Activated naive CD4-positive, alpha-beta T cell treated with anti-CD3 and anti-CD28 coated beads for 36 hours (primary cell): ENCODE measurements around the gene TRNAU1AP. TPM values are rescaled to one million over a fixed set of nuclear protein-coding genes. Genes with fewer than 3 reads are reported as not detected.
"Not testable (repeated sequence)": the region's sequence is repeated elsewhere in the genome, so short reads cannot be mapped to it uniquely, and the experiment has no call there.

ENCODE experiments used
- CTCF ChIA-PET: fragments of 350-600 bp; sonication (Branson Sonifier 250); formaldehyde crosslinking; loops from one replicate; lab custom pipeline; 2021; ENCODE audit warnings: antibody characterized with exemption; lab: Charles Lee
- DNase-seq: peaks from one replicate; pipeline ENCODE4 v3.0.0-alpha.2; 2020
- H3K27ac Mint-ChIP-seq: one replicate; pipeline ENCODE4 v1.8.0; 2021; ENCODE audit warnings: mild to moderate bottlenecking, mixed read lengths
- H3K27me3 Mint-ChIP-seq: one replicate; pipeline ENCODE4 v1.8.0; 2021; ENCODE audit warnings: low read depth, mixed read lengths
- H3K36me3 Mint-ChIP-seq: one replicate; pipeline ENCODE4 v1.8.0; 2021; ENCODE audit warnings: low read depth, mixed read lengths
- H3K4me1 Mint-ChIP-seq: one replicate; pipeline ENCODE4 v1.8.0; 2021; ENCODE audit warnings: low read depth, mixed read lengths
- H3K4me3 Mint-ChIP-seq: one replicate; pipeline ENCODE4 v1.8.0; 2021; ENCODE audit warnings: mild to moderate bottlenecking, moderate library complexity, mixed read lengths
- H3K9me3 Mint-ChIP-seq: one replicate; pipeline ENCODE4 v1.8.0; 2021; ENCODE audit warnings: mixed read lengths
- intact Hi-C: fragments of 100-400 bp; cut with micrococcal nuclease; formaldehyde crosslinking; loops from one replicate; pipeline ENCODE4 v1.15.1; 2023
- total RNA-seq, 2 experiments: library from RNA; stranded (reverse); gene quantifications; one replicate each; pipeline ENCODE4 v1.2.3, GENCODE V29; 2021

The TRNAU1AP gene
- total RNA-seq, 2 experiments from 2014 or later = 36.7 to 39.4 TPM

DNA sequence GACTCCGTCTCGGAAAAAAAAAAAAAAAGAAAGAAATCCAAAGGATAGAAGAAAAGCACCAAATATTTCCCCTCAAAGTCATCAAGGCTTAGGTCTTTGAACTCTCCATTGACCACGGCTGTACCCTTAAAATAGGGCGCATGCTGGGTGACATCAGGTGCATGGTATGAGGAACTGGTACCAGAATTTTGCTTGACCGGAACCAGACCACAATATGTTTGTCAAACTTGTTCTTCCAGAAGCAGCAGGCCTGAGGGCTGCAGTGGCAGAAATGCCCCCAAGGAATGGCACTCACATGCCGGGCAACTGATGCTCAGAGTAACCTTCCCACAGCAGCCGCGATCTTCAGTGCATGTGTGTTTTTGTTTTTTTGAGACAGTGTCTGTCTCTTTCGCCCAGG, 26.0 kb upstream of the TRNAU1AP start:
- H3K36me3 Mint-ChIP-seq = peaks cover 25% of the 10 kb centered on the region
- H3K9me3 Mint-ChIP-seq = no peaks in the 10 kb centered on the region
- peaks cover 4% of the 10 kb centered on the region for H3K4me1 Mint-ChIP-seq
- no peaks in the 10 kb centered on the region for H3K27me3 Mint-ChIP-seq
- H3K4me3 Mint-ChIP-seq = no peak overlapping the region
- CTCF ChIA-PET = no interaction called here
- intact Hi-C loops = no loop called here
- DNase-seq = no peak
- no peak overlapping the region for H3K27ac Mint-ChIP-seq

DNA sequence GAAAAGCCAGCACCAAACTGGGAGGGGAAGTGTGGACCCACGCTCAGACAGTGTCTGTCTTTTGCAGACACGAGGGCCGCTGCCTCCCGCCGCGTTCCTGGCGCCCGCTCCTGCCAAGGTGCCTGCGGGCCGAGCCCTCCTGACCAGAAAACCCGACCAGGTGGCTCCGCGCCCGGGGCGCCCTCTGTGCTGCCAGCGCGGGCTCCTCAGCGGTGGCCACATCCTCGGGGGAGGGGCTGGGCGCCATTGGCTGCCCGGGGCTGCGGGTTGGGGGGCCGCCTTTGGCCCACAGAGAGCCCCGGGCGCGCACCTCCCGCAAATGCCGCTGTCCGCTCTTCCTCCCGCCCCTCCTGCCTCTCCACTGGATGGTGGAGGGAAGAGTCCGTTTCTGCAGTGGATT, 22.4 kb upstream of the TRNAU1AP start:
- Mint-ChIP-seq H3K27ac (no peak overlapping the region), H3K36me3 (peaks cover 27% of the 10 kb centered on the region), H3K4me1 (no peaks in the 10 kb centered on the region), H3K9me3 (no peaks in the 10 kb centered on the region), H3K27me3 (no peaks in the 10 kb centered on the region), H3K4me3 (no peak overlapping the region)
- no peak for DNase-seq
- CTCF ChIA-PET = no interaction called here
- intact Hi-C loops = no loop called here

DNA sequence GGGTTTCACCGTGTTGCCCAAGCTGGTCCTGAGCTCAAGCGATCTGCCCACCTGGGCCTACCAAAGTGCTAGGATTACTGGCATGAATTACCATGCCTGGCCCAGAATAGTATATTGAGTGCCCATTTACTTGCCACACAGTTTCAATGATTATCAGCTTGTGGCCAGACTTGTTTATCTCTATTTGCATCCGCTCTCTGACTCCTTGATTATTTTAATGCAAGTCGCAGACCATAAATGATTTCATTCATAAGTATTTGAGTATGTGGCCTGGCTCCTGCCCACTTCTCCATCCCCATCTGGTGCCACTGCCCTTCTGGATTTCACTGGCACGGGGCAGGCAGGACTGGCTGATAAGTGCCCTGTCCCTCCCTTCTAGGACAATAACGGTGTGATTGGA, 18.2 kb upstream of the TRNAU1AP start:
- Mint-ChIP-seq H3K9me3 (no peaks in the 10 kb centered on the region), H3K27ac (no peak overlapping the region), H3K27me3 (no peaks in the 10 kb centered on the region), H3K4me1 (no peaks in the 10 kb centered on the region), H3K36me3 (peaks cover 29% of the 10 kb centered on the region), H3K4me3 (no peak overlapping the region)
- DNase-seq = no peak
- CTCF ChIA-PET = no interaction called here
- intact Hi-C loops = no loop called here

DNA sequence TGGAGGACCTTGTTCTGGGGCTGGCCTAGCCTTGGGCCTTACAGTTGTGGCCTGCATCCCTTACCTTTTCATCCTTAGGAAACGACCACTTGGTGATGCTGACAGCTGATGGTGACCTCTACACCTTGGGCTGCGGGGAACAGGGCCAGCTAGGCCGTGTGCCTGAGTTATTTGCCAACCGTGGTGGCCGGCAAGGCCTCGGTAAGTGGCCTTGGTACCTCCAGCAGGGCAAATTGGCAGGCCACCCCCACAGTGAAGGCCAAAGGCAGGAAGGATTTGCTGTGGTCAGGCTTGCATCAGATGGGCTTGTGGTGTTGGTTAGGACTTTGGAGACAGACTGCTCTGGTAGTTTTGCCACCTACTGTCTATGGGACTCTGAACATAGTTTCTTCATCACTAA, 17.7 kb upstream of the TRNAU1AP start:
- no peak overlapping the region for H3K4me3 Mint-ChIP-seq
- H3K27ac Mint-ChIP-seq = no peak overlapping the region
- CTCF ChIA-PET = no interaction called here
- no peak for DNase-seq
- H3K27me3 Mint-ChIP-seq = no peaks in the 10 kb centered on the region
- H3K4me1 Mint-ChIP-seq = no peaks in the 10 kb centered on the region
- intact Hi-C loops = no loop called here
- no peaks in the 10 kb centered on the region for H3K9me3 Mint-ChIP-seq
- peaks cover 28% of the 10 kb centered on the region for H3K36me3 Mint-ChIP-seq

DNA sequence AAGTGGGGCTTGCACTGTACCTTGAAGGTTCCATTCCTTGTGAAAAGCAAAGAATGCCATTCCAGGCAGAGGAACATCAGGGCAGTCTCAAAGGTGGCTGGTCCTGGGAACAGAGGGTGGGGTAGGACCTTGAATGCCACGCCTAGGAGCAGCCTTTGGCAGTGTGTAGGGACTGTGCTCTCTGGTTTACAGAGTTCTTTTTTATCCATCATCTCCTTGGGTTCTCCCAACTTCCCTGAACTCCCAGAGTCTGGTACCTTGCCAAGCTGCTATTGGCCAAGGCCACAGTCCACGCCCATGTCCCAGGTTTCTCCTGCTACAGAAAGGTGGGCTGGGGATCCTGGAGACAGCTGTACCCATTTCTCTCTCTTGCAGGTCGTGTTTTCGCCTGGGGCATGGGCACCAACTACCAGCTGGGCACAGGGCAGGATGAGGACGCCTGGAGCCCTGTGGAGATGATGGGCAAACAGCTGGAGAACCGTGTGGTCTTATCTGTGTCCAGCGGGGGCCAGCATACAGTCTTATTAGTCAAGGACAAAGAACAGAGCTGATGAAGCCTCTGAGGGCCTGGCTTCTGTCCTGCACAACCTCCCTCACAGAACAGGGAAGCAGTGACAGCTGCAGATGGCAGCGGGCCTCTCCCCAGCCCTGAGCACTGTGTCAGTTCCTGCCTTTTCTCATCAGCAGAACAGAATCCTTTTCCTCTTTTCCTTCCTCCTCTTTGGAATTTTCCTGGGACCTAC, 15.3 kb upstream of the TRNAU1AP start:
- Mint-ChIP-seq H3K36me3 (peaks cover 14% of the 10 kb centered on the region), H3K27me3 (no peaks in the 10 kb centered on the region), H3K4me1 (no peaks in the 10 kb centered on the region), H3K27ac (no peak overlapping the region), H3K4me3 (no peak overlapping the region), H3K9me3 (no peaks in the 10 kb centered on the region)
- intact Hi-C loops = no loop called here
- CTCF ChIA-PET = interaction anchor here (0.6 kb wide), 2 partner anchors 10 to 177 kb away, joined by 3 to 5 read pairs; no protein-coding TSS in a partner anchor
- DNase-seq = no peak

DNA sequence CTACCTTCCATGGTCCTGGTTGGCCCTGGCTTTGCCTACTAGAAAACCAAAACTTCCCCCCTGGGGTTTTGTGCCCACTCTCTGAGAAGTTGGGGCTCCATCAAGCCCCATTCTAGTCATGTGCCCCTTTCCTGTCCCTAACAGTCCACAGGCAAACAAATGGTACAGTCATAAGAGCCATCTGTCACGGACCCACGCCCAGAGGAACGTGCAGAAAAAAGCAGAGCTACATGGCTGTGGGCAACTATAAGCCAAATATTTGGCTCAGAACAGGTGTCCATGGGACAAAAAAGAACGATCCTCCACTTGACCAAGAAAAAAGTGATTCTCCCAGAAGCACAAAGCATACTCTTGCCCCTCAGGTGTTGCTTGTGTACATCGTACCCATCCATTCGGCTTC, 14.6 kb upstream of the TRNAU1AP start:
- Mint-ChIP-seq H3K4me1 (no peaks in the 10 kb centered on the region), H3K27me3 (no peaks in the 10 kb centered on the region), H3K9me3 (no peaks in the 10 kb centered on the region), H3K4me3 (no peak overlapping the region), H3K36me3 (peaks cover 12% of the 10 kb centered on the region), H3K27ac (no peak overlapping the region)
- DNase-seq = no peak
- CTCF ChIA-PET = interaction anchor here (0.6 kb wide), 1 partner anchor 177 kb away, joined by 3 read pairs; no protein-coding TSS in a partner anchor
- intact Hi-C loops = no loop called here

DNA sequence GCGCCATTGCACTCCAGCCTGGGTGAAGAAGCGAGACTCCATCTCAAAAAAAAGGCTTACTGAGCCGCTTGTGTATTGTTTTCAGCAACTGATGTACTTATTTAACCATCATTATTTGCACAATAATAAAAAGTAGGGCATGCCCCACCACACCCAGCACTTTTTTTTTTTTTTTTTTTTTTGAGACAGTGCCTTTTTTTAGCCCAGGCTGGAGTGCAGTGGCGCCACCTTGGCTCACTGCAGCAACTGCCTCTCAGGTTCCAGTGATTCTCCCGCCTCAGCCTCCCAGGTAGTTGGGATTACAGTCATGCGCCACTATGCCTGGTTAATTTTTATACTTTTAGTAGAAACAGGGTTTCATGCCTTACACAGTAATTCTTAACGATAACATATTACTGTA, 12.2 kb upstream of the TRNAU1AP start:
- Mint-ChIP-seq H3K36me3 (peaks cover 7% of the 10 kb centered on the region), H3K9me3 (no peaks in the 10 kb centered on the region), H3K27me3 (no peaks in the 10 kb centered on the region), H3K27ac (no peak overlapping the region), H3K4me1 (no peaks in the 10 kb centered on the region), H3K4me3 (no peak overlapping the region)
- no peak for DNase-seq
- CTCF ChIA-PET = no interaction called here
- intact Hi-C loops = no loop called here

DNA sequence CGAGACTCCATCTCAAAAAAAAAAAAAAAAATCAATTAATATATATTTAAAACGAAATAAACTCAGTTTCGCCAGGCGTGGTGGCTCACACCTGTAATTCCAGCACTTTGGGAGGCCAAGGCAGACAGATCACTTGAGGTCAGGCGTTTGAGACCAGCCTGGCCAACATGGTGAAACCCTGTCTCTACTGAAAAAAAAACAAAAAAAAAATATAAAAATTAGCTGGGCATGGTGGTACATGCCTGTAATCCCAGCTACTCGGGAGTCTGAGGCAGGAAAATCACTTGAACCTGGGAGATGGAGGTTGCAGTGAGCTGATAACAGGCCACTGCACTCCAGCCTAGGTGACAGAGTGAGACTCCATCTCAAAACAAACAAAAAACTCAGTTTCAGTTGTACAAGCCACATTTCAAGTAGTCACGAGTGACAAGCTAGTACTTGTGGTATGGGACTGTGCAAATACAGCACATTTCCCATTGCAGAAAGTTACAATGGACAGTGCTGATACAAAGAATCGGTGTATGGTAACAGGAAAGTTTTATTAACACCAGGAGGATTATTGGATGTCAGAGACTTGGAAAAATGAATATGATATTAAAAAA, 11.4 kb upstream of the TRNAU1AP start:
- intact Hi-C loops = not testable (repeated sequence)

DNA sequence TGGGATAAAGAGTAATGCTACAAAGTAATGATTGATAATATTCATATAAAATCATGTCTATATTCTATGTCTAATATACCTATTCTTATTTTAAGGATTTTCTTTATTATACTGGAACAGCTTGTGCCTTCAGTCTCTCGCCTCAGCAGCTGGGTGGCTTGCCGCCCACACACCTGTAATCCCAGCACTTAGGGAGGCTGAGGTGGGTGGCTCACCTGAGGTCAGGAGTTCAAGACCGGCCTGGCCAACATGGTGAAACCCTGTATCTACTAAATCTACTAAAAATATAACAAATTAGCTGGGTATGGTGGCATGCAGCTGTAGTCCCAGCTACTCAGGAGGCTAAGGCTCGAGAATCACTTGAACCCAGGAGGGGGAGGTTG, 7.6 kb upstream of the TRNAU1AP start:
- no peak overlapping the region for H3K4me3 Mint-ChIP-seq
- no peaks in the 10 kb centered on the region for H3K4me1 Mint-ChIP-seq
- H3K27ac Mint-ChIP-seq = no peak overlapping the region
- no peaks in the 10 kb centered on the region for H3K9me3 Mint-ChIP-seq
- no peaks in the 10 kb centered on the region for H3K27me3 Mint-ChIP-seq
- no peak for DNase-seq
- CTCF ChIA-PET = interaction anchor here (1.0 kb wide), 1 partner anchor 20 kb away, joined by 3 read pairs; no protein-coding TSS in a partner anchor
- intact Hi-C loops = no loop called here
- H3K36me3 Mint-ChIP-seq = no peaks in the 10 kb centered on the region

More for the DNA sequence above, 11.4 kb upstream of the TRNAU1AP start:
- H3K36me3 Mint-ChIP-seq, H3K27ac Mint-ChIP-seq, H3K9me3 Mint-ChIP-seq, DNase-seq, H3K4me3 Mint-ChIP-seq, H3K4me1 Mint-ChIP-seq, H3K27me3 Mint-ChIP-seq: not testable (repeated sequence)
- CTCF ChIA-PET = interaction anchor here (0.6 kb wide), 1 partner anchor 23 kb away, joined by 3 read pairs; no protein-coding TSS in a partner anchor

DNA sequence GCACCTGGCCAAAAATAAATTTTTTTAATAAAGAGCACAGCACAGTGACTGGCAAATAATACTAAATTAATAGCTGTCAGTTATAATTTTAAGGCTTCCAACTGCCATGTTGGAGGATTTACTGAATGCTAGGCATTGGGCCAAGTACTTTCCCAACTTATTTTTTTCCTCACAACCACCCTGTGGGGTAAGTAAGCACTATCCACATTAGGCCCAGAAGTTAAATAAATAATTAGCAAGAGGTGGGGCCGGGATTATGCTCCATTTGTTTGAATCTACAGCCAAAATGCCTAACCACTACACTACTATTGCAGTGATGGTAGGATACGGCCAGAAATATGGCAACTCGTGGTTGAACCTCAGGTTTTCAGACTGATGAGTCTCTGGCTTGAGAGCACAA, 4.6 kb upstream of the TRNAU1AP start:
- DNase-seq = no peak
- Mint-ChIP-seq H3K9me3 (no peaks in the 10 kb centered on the region), H3K4me1 (peaks cover 5% of the 10 kb centered on the region), H3K27ac (no peak overlapping the region), H3K4me3 (no peak overlapping the region), H3K27me3 (no peaks in the 10 kb centered on the region), H3K36me3 (no peaks in the 10 kb centered on the region)
- intact Hi-C loops = no loop called here
- CTCF ChIA-PET = no interaction called here

DNA sequence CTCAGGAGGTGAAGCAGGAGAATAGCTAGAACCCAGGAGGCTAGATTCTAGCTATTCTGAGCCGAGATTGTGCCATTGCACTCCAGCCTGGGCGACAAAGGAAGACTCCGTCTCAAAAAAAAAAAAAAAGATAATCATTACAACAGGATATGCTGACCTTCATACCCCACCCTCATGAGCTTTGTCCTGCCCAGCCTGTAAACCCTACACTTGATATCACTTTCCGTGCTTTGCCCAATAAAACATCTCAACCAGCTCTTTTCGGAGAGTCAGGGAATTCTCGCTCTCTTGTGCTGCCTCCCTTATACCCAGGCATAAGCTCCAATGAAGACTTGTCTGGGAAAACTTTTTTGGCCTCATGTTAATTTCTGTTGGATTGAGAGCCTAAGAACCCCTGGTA, 1.5 kb upstream of the TRNAU1AP start:
- Mint-ChIP-seq H3K4me3 (no peak overlapping the region), H3K27ac (peak overlapping the region; percentile 97)
- CTCF ChIA-PET = interaction anchor here (0.7 kb wide), 1 partner anchor 30 kb away, joined by 4 read pairs; no protein-coding TSS in a partner anchor

DNA sequence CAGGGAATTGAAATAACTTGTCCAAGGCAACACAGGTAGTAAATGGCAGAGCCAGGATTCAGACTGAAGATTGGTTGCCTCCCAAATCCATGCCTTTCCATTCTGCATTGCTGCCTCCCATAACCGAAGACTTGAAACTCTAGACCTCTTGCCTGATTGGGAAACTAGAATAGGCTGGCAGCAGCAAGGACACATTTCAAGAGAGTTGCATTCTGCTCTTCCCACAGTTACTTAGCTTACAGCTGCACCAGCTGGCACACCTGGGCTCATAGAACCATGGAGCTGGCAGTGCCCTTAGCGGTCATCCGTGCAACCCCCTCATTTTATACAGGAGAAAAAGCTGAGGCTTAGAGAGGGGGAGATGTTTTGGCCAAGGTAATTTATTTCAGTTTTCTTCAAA, 8.0 kb downstream of the TRNAU1AP start:
- no peaks in the 10 kb centered on the region for H3K9me3 Mint-ChIP-seq
- intact Hi-C loops = no loop called here
- H3K27me3 Mint-ChIP-seq = no peaks in the 10 kb centered on the region
- no peak overlapping the region for H3K4me3 Mint-ChIP-seq
- H3K36me3 Mint-ChIP-seq = peaks cover 27% of the 10 kb centered on the region
- DNase-seq = no peak
- H3K27ac Mint-ChIP-seq = no peak overlapping the region
- CTCF ChIA-PET = interaction anchor here (0.7 kb wide), 1 partner anchor 221 kb away, joined by 3 read pairs; no protein-coding TSS in a partner anchor
- no peaks in the 10 kb centered on the region for H3K4me1 Mint-ChIP-seq

More for the DNA sequence above, 1.5 kb upstream of the TRNAU1AP start:
- H3K27me3 Mint-ChIP-seq = no peaks in the 10 kb centered on the region
- peaks cover 19% of the 10 kb centered on the region for H3K4me1 Mint-ChIP-seq
- intact Hi-C loops = no loop called here
- H3K9me3 Mint-ChIP-seq = no peaks in the 10 kb centered on the region
- peaks cover 12% of the 10 kb centered on the region for H3K36me3 Mint-ChIP-seq
- DNase-seq = no peak

DNA sequence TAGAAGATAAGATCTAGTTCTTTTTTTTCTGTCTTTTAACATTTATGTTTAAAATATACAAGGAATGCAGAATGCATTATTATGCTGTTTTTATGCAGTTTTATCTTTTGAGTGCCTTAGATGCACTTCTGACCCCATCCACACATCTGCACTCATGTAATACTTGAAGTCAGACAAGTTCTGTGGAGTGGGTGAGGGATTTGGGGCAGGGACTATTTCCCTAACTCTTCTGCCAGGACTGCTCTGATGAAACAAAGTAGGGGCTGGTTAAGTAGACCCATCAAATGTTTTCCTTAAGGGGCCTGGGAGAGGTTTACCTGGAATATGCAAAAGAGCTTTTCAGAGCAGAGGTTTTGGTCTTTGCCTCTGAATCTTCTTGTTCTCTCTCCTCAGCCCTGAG, 11.4 kb downstream of the TRNAU1AP start:
- H3K27me3 Mint-ChIP-seq = no peaks in the 10 kb centered on the region
- no peak overlapping the region for H3K27ac Mint-ChIP-seq
- no peaks in the 10 kb centered on the region for H3K9me3 Mint-ChIP-seq
- DNase-seq = no peak
- H3K36me3 Mint-ChIP-seq = peaks cover 34% of the 10 kb centered on the region
- no peaks in the 10 kb centered on the region for H3K4me1 Mint-ChIP-seq
- H3K4me3 Mint-ChIP-seq = no peak overlapping the region
- intact Hi-C loops = no loop called here
- CTCF ChIA-PET = no interaction called here
